Measurements from ENCODE around the gene ETV3. TPM values are rescaled to one million over a fixed set of nuclear protein-coding genes. Genes with fewer than 3 reads are reported as not detected.

ETV3 gene
- total RNA-seq, 6 donors from 2014 or later, result 14.7 to 34.8 (median 27.6) TPM

- 13 to 30% methylated on average over 3 to 4 of the region's 4 CpGs for WGBS, 2 donors
- no peaks in the 10 kb centered on the region for H3K27me3 ChIP-seq
- H3K9me3 ChIP-seq, result no peaks in the 10 kb centered on the region
- H3K4me3 ChIP-seq, result peak overlapping the region in 3 of 4 donors; percentile 70 to 99 (median 88)
- peaks cover 28 to 51% (median 34%) of the 10 kb centered on the region in 4 donors for H3K4me1 ChIP-seq
- peak overlapping the region; percentile 92 to 98 (median 96) for H3K27ac ChIP-seq
- no peak for ATAC-seq (ENCODE audit: low FRiP score in 2 of 2)
- peaks cover 9 to 40% (median 31%) of the 10 kb centered on the region in 4 donors for H3K36me3 ChIP-seq
- no peak for DNase-seq
- TF ChIP-seq POLR2AphosphoS5 (IDR thresholded peaks at IDR 0.05) (no peak), POLR2A (IDR thresholded peaks at IDR 0.05) (peak in 1 of 4 donors; percentile 12), EP300 (IDR thresholded peaks at IDR 0.05) (no peak)
Observed at GRCh38 chr1:157137046-157137407, 1.2 kb downstream of the ETV3 start.

GRCh38 chr1:157136133-157136532 is 2.1 kb downstream of the ETV3 start:
- H3K9me3 ChIP-seq, result no peaks in the 10 kb centered on the region
- TF ChIP-seq EP300 (IDR thresholded peaks at IDR 0.05), result no peak
- TF ChIP-seq POLR2AphosphoS5 (IDR thresholded peaks at IDR 0.05), result no peak
- TF ChIP-seq POLR2A (IDR thresholded peaks at IDR 0.05), result no peak
- peak in 1 of 6 experiments; percentile 24 for TF ChIP-seq CTCF (IDR thresholded peaks at IDR 0.05)
- peaks cover 15 to 49% (median 38%) of the 10 kb centered on the region in 4 donors for H3K36me3 ChIP-seq
- WGBS, 2 donors, result 27 to 33% methylated on average over 4 of the region's 4 CpGs
- peak overlapping the region in 1 of 4 donors; percentile 70 for H3K4me3 ChIP-seq
- H3K27ac ChIP-seq, result peak overlapping the region; percentile 53 to 98 (median 94)
- peaks cover 28 to 51% (median 34%) of the 10 kb centered on the region in 4 donors for H3K4me1 ChIP-seq
- no peak for ATAC-seq (ENCODE audit: low FRiP score in 2 of 2)
- DNase-seq, result no peak
- H3K27me3 ChIP-seq, result no peaks in the 10 kb centered on the region

GRCh38 chr1:157135646-157136045 is 2.5 kb downstream of the ETV3 start:
- WGBS, 2 donors, result 45 to 60% methylated on average over 1 of the region's 1 CpG
- Histone ChIP-seq H3K27me3 (no peaks in the 10 kb centered on the region), H3K9me3 (no peaks in the 10 kb centered on the region), H3K36me3 (peaks cover 15 to 54% (median 40%) of the 10 kb centered on the region in 4 donors), H3K4me3 (no peak overlapping the region), H3K4me1 (peaks cover 28 to 51% (median 35%) of the 10 kb centered on the region in 4 donors), H3K27ac (peak overlapping the region in 2 of 4 donors; percentile 96 to 98)
- TF ChIP-seq POLR2AphosphoS5 (IDR thresholded peaks at IDR 0.05), result peak; percentile 66 to 76
- TF ChIP-seq POLR2A (IDR thresholded peaks at IDR 0.05), result no peak
- peak in 3 of 4 donors; percentile 47 to 95 (median 52) for TF ChIP-seq EP300 (IDR thresholded peaks at IDR 0.05)
- peak in 1 of 2 donors; percentile 86 for ATAC-seq (ENCODE audit: low FRiP score in 2 of 2)
- DNase-seq, result peak in 1 of 2 donors; percentile 83

GRCh38 chr1:157135070-157135469 is 3.1 kb downstream of the ETV3 start:
- 66 to 82% methylated on average over 2 of the region's 2 CpGs for WGBS, 2 donors
- Histone ChIP-seq H3K4me1 (peaks cover 28 to 51% (median 35%) of the 10 kb centered on the region in 4 donors), H3K36me3 (peaks cover 15 to 59% (median 45%) of the 10 kb centered on the region in 4 donors), H3K9me3 (no peaks in the 10 kb centered on the region), H3K27ac (peak overlapping the region in 2 of 4 donors; percentile 8 to 54), H3K27me3 (no peaks in the 10 kb centered on the region), H3K4me3 (no peak overlapping the region)
- TF ChIP-seq POLR2A (IDR thresholded peaks at IDR 0.05) (no peak), CTCF (IDR thresholded peaks at IDR 0.05) (no peak), POLR2AphosphoS5 (IDR thresholded peaks at IDR 0.05) (no peak), EP300 (IDR thresholded peaks at IDR 0.05) (no peak)
- DNase-seq (no peak), ATAC-seq (ENCODE audit: low FRiP score in 2 of 2) (no peak)

- ATAC-seq (ENCODE audit: low FRiP score in 2 of 2), result no peak
- no peaks in the 10 kb centered on the region for H3K27me3 ChIP-seq
- DNase-seq, result no peak
- 93 to 96% methylated on average over 4 of the region's 4 CpGs for WGBS, 2 donors
- no peak for TF ChIP-seq POLR2A (IDR thresholded peaks at IDR 0.05)
- TF ChIP-seq POLR2AphosphoS5 (IDR thresholded peaks at IDR 0.05), result no peak
- TF ChIP-seq EP300 (IDR thresholded peaks at IDR 0.05), result no peak
- TF ChIP-seq CTCF (IDR thresholded peaks at IDR 0.05), result no peak
- H3K36me3 ChIP-seq, result peaks cover 19 to 66% (median 48%) of the 10 kb centered on the region in 4 donors
- H3K9me3 ChIP-seq, result no peaks in the 10 kb centered on the region
- H3K27ac ChIP-seq, result peak overlapping the region in 1 of 4 donors; percentile 8
- H3K4me3 ChIP-seq, result no peak overlapping the region
- H3K4me1 ChIP-seq, result peaks cover 28 to 51% (median 35%) of the 10 kb centered on the region in 4 donors
Observed at GRCh38 chr1:157134442-157134841, 3.8 kb downstream of the ETV3 start.

- 62% methylated on average over 2 of the region's 2 CpGs for WGBS, 2 donors
- ATAC-seq (ENCODE audit: low FRiP score in 2 of 2) (no peak), DNase-seq (no peak)
- no peak for TF ChIP-seq CTCF (IDR thresholded peaks at IDR 0.05)
- Histone ChIP-seq H3K27ac (no peak overlapping the region), H3K27me3 (no peaks in the 10 kb centered on the region), H3K9me3 (no peaks in the 10 kb centered on the region), H3K4me3 (no peak overlapping the region), H3K4me1 (peaks cover 28 to 42% (median 32%) of the 10 kb centered on the region in 4 donors), H3K36me3 (peaks cover 19 to 76% (median 54%) of the 10 kb centered on the region in 4 donors)
Observed at GRCh38 chr1:157133426-157133825, 4.8 kb downstream of the ETV3 start.

All from upper lobe of left lung (tissue), 6 donors.